SK-N-SH (cell line): ENCODE results near the gene AIF1.

Experiments
- CTCF ChIP-seq: fragments of 200-600 bp; sonication (generic); IDR thresholded peaks from 2 replicates; pipeline ENCODE4 v1.6.1; 2017; ENCODE audit warnings: antibody characterized with exemption, mild to moderate bottlenecking, moderate library complexity
- ELF1 ChIP-seq: IDR thresholded peaks from 2 replicates; pipeline ENCODE4 v1.4.0; 2012
- EP300 ChIP-seq, 2 experiments: IDR thresholded peaks; 2 replicates each; pipeline versions ENCODE4 v1.4.0 to v1.6.1; 2012; ENCODE audit warnings: borderline replicate concordance in 1 of 2, low read depth in 1 of 2, low read length in 1 of 2
- FOSL2 ChIP-seq: IDR thresholded peaks from 2 replicates; pipeline ENCODE4 v1.4.0; 2012; ENCODE audit warnings: low read depth, mild to moderate bottlenecking, moderate library complexity, borderline replicate concordance
- IRF3 ChIP-seq: fragments of 150-350 bp; IDR thresholded peaks from 2 replicates; pipeline ENCODE4 v1.6.1; 2016; ENCODE audit warnings: mild to moderate bottlenecking, low read depth, low read length
- NFIC ChIP-seq: IDR thresholded peaks from 2 replicates; pipeline ENCODE4 v1.4.0; 2012; ENCODE audit warnings: borderline replicate concordance
- RAD21 ChIP-seq: IDR thresholded peaks from 2 replicates; pipeline ENCODE4 v1.6.1; 2012; ENCODE audit warnings: mild to moderate bottlenecking, low read length
- SIN3A ChIP-seq: IDR thresholded peaks from 2 replicates; pipeline ENCODE4 v1.6.1; 2012; ENCODE audit warnings: low read depth, mild to moderate bottlenecking, low read length, moderate library complexity, borderline replicate concordance
- SMC3 ChIP-seq: IDR thresholded peaks from 2 replicates; pipeline ENCODE4 v1.6.1; 2012; ENCODE audit warnings: low read depth, low read length, improper control_type of control experiment
- TAF1 ChIP-seq: IDR thresholded peaks from 2 replicates; pipeline ENCODE4 v1.6.1; 2012; ENCODE audit warnings: low read depth, mild to moderate bottlenecking, low read length, moderate library complexity, borderline replicate concordance

- TF ChIP-seq EP300 (IDR thresholded peaks at IDR 0.05; ENCODE audit: borderline replicate concordance in 1 of 2, low read depth in 1 of 2, low read length in 1 of 2) (no peak), CTCF (no peak), ELF1 (no peak), SIN3A (no peak), RAD21 (no peak), SMC3 (no peak), FOSL2 (no peak), IRF3 (no peak), NFIC (no peak), TAF1 (no peak)
These were observed 7.7 kb upstream of the AIF1 start for GRCh38 chr6:31607317-31607716.
